GM12878 (cell line): ENCODE measurements around the gene RNF113A. TPM values are rescaled to one million over a fixed set of nuclear protein-coding genes. Genes with fewer than 3 reads are reported as not detected.

Experiments
- ATAC-seq: fragments of 200-7000 bp; cut with Tn5 transposase; 3 replicates; pipeline ENCODE4 v1.9.1; 2020; ENCODE audit warnings: mild to moderate bottlenecking, moderate library complexity
- BruUV-seq: library from RNA; stranded (reverse); fragments of 400-500 nt; replicated peaks from 2 replicates; lab custom pipeline; 2021; lab: Mats Ljungman, UMichigan
- CTCF ChIA-PET: fragments of 300-600 bp; sonication (Branson Sonifier 250); formaldehyde crosslinking; extraction: SDS; loops from one replicate; lab custom pipeline; 2021; ENCODE audit warnings: inconsistent platforms; lab: Yijun Ruan, JAX
- POLR2A ChIA-PET: fragments of 350-600 bp; formaldehyde crosslinking; extraction: SDS; loops from one replicate; lab custom pipeline; 2021; ENCODE audit warnings: inconsistent platforms; lab: Charles Lee
- RAD21 ChIA-PET: fragments of 300-600 bp; sonication (Branson Sonifier 250); formaldehyde crosslinking; loops from one replicate; lab custom pipeline; 2023; ENCODE audit warnings: antibody characterized with exemption; ENCODE audit not compliant: unreplicated experiment; lab: Charles Lee
- SMC1A ChIA-PET: fragments of 300-600 bp; sonication (Branson Sonifier 250); formaldehyde crosslinking; loops from one replicate; lab custom pipeline; 2023; ENCODE audit not compliant: unreplicated experiment, uncharacterized antibody; lab: Charles Lee
- DNase-seq: peaks from one replicate; pipeline ENCODE4 v3.0.0-alpha.2; 2011; ENCODE audit warnings: low read depth, low spot score
- FAIRE-seq: peaks from 3 replicates; lab custom pipeline; 2011; peaks lifted over from hg19 to GRCh38; lab: Jason Lieb, UNC
- H2AFZ ChIP-seq: 2 replicates; pipeline ENCODE4 v1.6.0; 2011; ENCODE audit warnings: low read depth, low read length, control low read depth; ENCODE audit not compliant: control insufficient read depth
- H3K27ac ChIP-seq: 2 replicates; pipeline ENCODE4 v1.5.1; 2011; ENCODE audit warnings: control low read depth; ENCODE audit not compliant: control insufficient read depth, insufficient read depth
- H3K27me3 ChIP-seq, 2 experiments: replicated peaks in 1 of 2; 2 replicates each; pipeline versions ENCODE4 v1.6.0 to v1.6.1; 2011; ENCODE audit warnings: low read length in 1 of 2; ENCODE audit not compliant: control insufficient read depth in 2 of 2, insufficient read depth in 2 of 2
- H3K36me3 ChIP-seq, 2 experiments: 2 replicates each; pipeline ENCODE4 v1.5.1; 2011; ENCODE audit warnings: low read length in 1 of 2; ENCODE audit not compliant: control insufficient read depth in 2 of 2, insufficient read depth in 2 of 2
- H3K4me1 ChIP-seq: 2 replicates; pipeline ENCODE4 v1.6.1; 2011; ENCODE audit warnings: mild to moderate bottlenecking, low read length, moderate library complexity, mixed read lengths; ENCODE audit not compliant: control insufficient read depth, insufficient read depth
- H3K4me2 ChIP-seq: 2 replicates; pipeline ENCODE4 v1.6.0; 2011; ENCODE audit warnings: control low read depth; ENCODE audit not compliant: control insufficient read depth, insufficient read depth
- H3K4me3 ChIP-seq: fragments of 200-600 bp; sonication (generic); 2 replicates; pipeline ENCODE4 v1.5.1; 2016
- H3K79me2 ChIP-seq: 2 replicates; pipeline ENCODE4 v1.6.0; 2011; ENCODE audit warnings: low read length; ENCODE audit not compliant: control insufficient read depth, insufficient read depth
- H3K9ac ChIP-seq: 2 replicates; pipeline ENCODE4 v1.8.0; 2011; ENCODE audit warnings: low read length, control low read depth, mixed read lengths; ENCODE audit not compliant: control insufficient read depth, insufficient read depth
- H3K9me3 ChIP-seq: replicated peaks from 3 replicates; pipeline ENCODE4 v1.5.1; 2011; ENCODE audit warnings: mild to moderate bottlenecking, low read length; ENCODE audit not compliant: control insufficient read depth, insufficient read depth
- H4K20me1 ChIP-seq: 2 replicates; pipeline ENCODE4 v1.6.0; 2011; ENCODE audit not compliant: control insufficient read depth, insufficient read depth
- RBBP5 ChIP-seq: fragments of 200-600 bp; sonication (generic); conservative IDR thresholded peaks from 2 replicates; pipeline ENCODE4 v1.6.1; 2016
- RELA ChIP-seq: fragments of 450-650 bp; IDR thresholded peaks from 2 replicates; pipeline ENCODE4 v1.8.0; 2014; ENCODE audit warnings: borderline replicate concordance; ENCODE audit not compliant: partially characterized antibody
- SREBF1 ChIP-seq: IDR thresholded peaks from 2 replicates; pipeline ENCODE4 v1.6.1; 2012; ENCODE audit warnings: mild to moderate bottlenecking, low read length
- WGBS: methylation state at CpG from one replicate; pipeline ENCODE4 v1.1.6; 2016; ENCODE audit warnings: low lambda C conversion rate; ENCODE audit not compliant: insufficient replicate concordance, insufficient coverage; ENCODE audit errors: missing lambda C conversion rate; 5-methylcytosine and 5-hydroxymethylcytosine counted together
- in situ Hi-C: fragments of 300-500 bp; cut with MboI; formaldehyde crosslinking; loops from 9 replicates; pipeline ENCODE4 v1.14.3; 2018; ENCODE audit warnings: mixed read lengths
- intact Hi-C: fragments of 100-400 bp; cut with micrococcal nuclease; formaldehyde crosslinking; loops from one replicate; pipeline ENCODE4 v1.14.2; 2022; ENCODE audit not compliant: unreplicated experiment
- polyA plus RNA-seq, 11 experiments: library from polyadenylated mRNA; depleted of rRNA in 4 of 11; unstranded in 6 of 11; stranded (reverse) in 5 of 11; fragments of >200 nt; fragmentation: Nextera tagmentation in 4 of 11; fragmentation: Illumina TruSeq in 1 of 11; extraction: Ambion mirVana in 4 of 11; extraction: Trizol in 1 of 11; gene quantifications; 1 replicate in 1 of 11; 2 replicates in 10 of 11; pipeline versions ENCODE4 v1.2.1 to v1.2.3, GENCODE V29; 2011 to 2016; ENCODE audit warnings: inconsistent platforms in 2 of 11, missing spikeins in 2 of 11, low read depth in 1 of 11
- total RNA-seq, 4 experiments: library from RNA; depleted of rRNA in 3 of 4; stranded (reverse); fragments of >200 nt in 3 of 4; fragmentation: Illumina TruSeq in 1 of 4; extraction: Trizol in 1 of 4; gene quantifications; 2 replicates each; pipeline versions ENCODE4 v1.2.1 to v1.2.3, GENCODE V29; 2013 to 2021
- TF ChIP-seq, protein P1 (sequence below): fragments of 450-650 bp; IDR thresholded peaks from 2 replicates; pipeline ENCODE4 v1.6.1; 2018; ENCODE audit warnings: mild to moderate bottlenecking, low read depth, moderate library complexity; ENCODE audit not compliant: partially characterized antibody
- TF ChIP-seq, protein P2 (sequence below): IDR thresholded peaks from 2 replicates; pipeline ENCODE4 v1.6.1; 2011; ENCODE audit warnings: borderline replicate concordance, low read depth, mild to moderate bottlenecking, moderate library complexity, mixed read lengths, low read length; ENCODE audit not compliant: insufficient read depth; ENCODE audit errors: extremely low read length
- TF ChIP-seq, protein P3 (sequence below): fragments of 450-650 bp; IDR thresholded peaks from 2 replicates; pipeline ENCODE4 v1.6.1; 2017; ENCODE audit warnings: mild to moderate bottlenecking, low read depth, inconsistent platforms; ENCODE audit not compliant: poor library complexity, severe bottlenecking

The RNF113A gene
- total and polyA plus RNA-seq, 10 of the 15 experiments (the other 5 are each of a cell fraction or from before 2014, with no cell fraction given): 20.6 to 33.1 (median 23.4) TPM

DNA sequence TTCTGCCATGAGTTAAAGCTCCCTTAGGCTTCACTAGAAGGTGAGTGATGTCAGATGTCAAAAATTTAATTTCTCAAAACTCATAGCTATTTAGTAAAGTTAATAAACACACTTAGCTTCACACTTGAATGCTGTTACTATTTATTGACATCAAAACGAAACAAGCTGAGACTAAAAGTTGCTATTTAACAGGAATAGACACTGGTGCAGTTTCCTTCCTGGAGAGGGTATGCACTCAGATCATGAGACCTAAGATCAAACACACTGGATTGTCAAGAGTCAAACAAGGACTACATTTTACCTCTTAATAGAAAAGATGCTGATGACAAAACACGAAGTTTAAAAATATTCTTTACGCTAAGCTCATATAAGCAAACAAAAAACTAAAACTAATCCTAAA is 37.6 kb downstream of the RNF113A start:
- no peaks in the 10 kb centered on the region for H3K79me2 ChIP-seq
- 33% methylated on average over 3 of the region's 3 CpGs for WGBS
- no peak for TF ChIP-seq RELA
- TF ChIP-seq, protein P1, sequence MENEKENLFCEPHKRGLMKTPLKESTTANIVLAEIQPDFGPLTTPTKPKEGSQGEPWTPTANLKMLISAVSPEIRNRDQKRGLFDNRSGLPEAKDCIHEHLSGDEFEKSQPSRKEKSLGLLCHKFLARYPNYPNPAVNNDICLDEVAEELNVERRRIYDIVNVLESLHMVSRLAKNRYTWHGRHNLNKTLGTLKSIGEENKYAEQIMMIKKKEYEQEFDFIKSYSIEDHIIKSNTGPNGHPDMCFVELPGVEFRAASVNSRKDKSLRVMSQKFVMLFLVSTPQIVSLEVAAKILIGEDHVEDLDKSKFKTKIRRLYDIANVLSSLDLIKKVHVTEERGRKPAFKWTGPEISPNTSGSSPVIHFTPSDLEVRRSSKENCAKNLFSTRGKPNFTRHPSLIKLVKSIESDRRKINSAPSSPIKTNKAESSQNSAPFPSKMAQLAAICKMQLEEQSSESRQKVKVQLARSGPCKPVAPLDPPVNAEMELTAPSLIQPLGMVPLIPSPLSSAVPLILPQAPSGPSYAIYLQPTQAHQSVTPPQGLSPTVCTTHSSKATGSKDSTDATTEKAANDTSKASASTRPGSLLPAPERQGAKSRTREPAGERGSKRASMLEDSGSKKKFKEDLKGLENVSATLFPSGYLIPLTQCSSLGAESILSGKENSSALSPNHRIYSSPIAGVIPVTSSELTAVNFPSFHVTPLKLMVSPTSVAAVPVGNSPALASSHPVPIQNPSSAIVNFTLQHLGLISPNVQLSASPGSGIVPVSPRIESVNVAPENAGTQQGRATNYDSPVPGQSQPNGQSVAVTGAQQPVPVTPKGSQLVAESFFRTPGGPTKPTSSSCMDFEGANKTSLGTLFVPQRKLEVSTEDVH: no peak
- TF ChIP-seq SREBF1: no peak
- TF ChIP-seq, protein P2, sequence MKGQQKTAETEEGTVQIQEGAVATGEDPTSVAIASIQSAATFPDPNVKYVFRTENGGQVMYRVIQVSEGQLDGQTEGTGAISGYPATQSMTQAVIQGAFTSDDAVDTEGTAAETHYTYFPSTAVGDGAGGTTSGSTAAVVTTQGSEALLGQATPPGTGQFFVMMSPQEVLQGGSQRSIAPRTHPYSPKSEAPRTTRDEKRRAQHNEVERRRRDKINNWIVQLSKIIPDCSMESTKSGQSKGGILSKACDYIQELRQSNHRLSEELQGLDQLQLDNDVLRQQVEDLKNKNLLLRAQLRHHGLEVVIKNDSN: no peak
- no peak for TF ChIP-seq RBBP5
- TF ChIP-seq, protein P3, sequence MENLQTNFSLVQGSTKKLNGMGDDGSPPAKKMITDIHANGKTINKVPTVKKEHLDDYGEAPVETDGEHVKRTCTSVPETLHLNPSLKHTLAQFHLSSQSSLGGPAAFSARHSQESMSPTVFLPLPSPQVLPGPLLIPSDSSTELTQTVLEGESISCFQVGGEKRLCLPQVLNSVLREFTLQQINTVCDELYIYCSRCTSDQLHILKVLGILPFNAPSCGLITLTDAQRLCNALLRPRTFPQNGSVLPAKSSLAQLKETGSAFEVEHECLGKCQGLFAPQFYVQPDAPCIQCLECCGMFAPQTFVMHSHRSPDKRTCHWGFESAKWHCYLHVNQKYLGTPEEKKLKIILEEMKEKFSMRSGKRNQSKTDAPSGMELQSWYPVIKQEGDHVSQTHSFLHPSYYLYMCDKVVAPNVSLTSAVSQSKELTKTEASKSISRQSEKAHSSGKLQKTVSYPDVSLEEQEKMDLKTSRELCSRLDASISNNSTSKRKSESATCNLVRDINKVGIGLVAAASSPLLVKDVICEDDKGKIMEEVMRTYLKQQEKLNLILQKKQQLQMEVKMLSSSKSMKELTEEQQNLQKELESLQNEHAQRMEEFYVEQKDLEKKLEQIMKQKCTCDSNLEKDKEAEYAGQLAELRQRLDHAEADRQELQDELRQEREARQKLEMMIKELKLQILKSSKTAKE: no peak
- TF ChIP-seq, all 136 proteins: peak for 0
- no peak overlapping the region for H2AFZ ChIP-seq
- FAIRE-seq (no peak), ATAC-seq (no peak), DNase-seq (no peak)
- H3K27me3 ChIP-seq: no peaks in the 10 kb centered on the region
- intact Hi-C loops: no loop called here
- no peaks in the 10 kb centered on the region for H3K4me1 ChIP-seq
- SMC1A ChIA-PET: interaction anchor here (0.8 to 1.0 kb wide), 3 partner anchors 10 to 42 kb away, joined by 3 read pairs; partner anchors contain the start of gene RPL39
- H3K36me3 ChIP-seq: no peaks in the 10 kb centered on the region; a peak in 2 of 4 replicates
- H4K20me1 ChIP-seq: no peaks in the 10 kb centered on the region
- RAD21 ChIA-PET: no interaction called here
- in situ Hi-C loops: no loop called here
- CTCF ChIA-PET: interaction anchor here (1.4 to 1.6 kb wide), 2 partner anchors 10 to 316 kb away, joined by 3 to 5 read pairs; no protein-coding TSS in a partner anchor
- no peak overlapping the region for H3K27ac ChIP-seq
- H3K9me3 ChIP-seq: no peaks in the 10 kb centered on the region
- no peak overlapping the region for H3K4me3 ChIP-seq
- no peak overlapping the region for H3K9ac ChIP-seq
- POLR2A ChIA-PET: no interaction called here
- H3K4me2 ChIP-seq: no peak overlapping the region
- no TSS peak for BruUV-seq
